GM21723 (cell line): ENCODE data around the gene CELF2.

Source experiments
- ATAC-seq: cut with Tn5 transposase; IDR thresholded peaks from one replicate; pipeline ENCODE4 v1.9.1; 2021; ENCODE audit warnings: mild to moderate bottlenecking, moderate library complexity; ENCODE audit not compliant: unreplicated experiment

CELF2 gene

DNA sequence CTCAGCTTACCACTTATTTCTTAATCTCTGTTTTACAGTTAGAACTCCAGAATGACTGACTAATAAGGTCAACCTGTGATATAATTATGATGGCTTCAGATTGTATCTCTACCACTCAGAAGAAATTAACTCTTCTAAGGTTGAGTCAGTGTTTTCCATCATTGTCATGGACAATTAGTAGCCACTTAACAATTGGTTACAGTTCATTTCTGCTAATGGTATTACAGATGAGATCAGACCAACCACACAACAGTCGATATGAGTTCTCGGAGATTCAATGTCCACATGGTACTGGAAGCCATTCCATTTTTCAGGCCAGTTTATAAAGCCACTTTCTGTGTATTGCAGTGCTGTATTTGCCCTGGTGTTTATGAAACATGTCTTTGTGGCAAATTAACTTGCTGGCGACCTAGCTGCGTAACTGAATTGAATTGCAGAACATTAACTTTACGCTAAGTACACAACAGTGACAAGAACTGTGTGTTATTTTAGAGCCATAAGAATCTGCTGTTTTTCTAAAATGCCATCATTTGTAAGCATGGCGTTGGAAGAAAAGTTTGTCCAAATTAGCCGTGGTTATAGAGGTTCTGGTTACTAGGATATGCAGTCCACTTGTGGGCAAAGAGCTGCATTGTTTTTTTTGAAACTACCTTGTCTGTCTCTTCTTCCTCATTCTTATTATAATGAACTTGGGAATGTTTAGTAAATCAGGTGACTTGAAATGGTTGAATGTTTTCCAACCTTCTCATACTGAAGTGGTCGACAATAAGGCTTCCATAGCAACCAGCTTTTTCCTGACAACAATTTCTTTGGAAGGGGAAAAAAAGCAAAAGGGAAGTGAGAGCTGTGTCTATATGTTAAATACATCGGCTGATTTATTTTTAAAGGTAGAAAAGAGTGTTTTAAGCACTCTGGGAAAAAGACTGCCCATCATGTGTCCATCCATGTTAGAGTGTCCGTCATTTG, 76.4 kb downstream of the CELF2 start:
- ATAC-seq, result no peak

- ATAC-seq, result no peak
These were observed 77.7 kb downstream of the CELF2 start for GRCh38 chr10:11095374-11095801.

DNA sequence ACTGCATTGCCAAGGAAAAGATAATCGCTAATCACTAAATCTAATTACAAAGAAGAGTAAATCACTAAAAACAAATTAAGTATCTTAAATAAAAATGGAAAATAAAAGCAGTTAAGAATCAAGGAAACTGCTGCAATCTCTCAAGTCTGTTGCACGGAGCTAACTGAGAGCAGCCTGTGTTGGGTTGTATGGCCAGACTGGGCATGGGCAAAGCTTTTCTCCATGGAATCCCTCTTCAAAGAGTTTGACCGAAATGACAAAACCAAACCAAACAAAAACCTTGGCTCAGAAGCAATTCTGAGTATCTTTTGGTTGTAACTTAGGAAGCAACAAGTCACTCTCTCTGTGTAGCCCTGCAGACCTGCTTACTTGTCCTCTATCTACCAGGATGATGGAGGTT, 78.8 kb downstream of the CELF2 start:
- ATAC-seq, result no peak

- peak; percentile 78 for ATAC-seq
These were observed 80.0 kb downstream of the CELF2 start for GRCh38 chr10:11097686-11098085.

DNA sequence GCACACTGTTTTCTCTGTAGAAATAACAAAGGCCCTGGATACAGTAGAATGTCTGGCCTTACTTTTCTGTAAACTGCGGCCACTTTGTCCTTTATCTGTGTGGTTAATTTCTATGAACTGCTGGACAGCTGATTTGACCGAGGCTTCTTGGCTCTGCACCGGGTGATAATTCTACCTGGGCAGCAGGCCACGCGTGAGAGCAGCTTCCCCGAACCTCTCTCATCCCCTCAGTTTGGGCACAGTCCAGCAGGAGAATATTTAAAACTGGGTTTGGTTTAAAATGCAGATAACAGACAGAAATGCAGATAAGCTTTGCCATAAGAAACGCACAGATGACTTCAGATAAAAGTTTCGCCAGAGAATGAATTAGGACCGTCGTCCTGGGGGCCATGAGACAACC, 81.0 kb downstream of the CELF2 start:
- no peak for ATAC-seq

- ATAC-seq, result no peak
These were observed 87.4 kb downstream of the CELF2 start for GRCh38 chr10:11104772-11105675.

- no peak for ATAC-seq
These were observed 88.0 kb downstream of the CELF2 start for GRCh38 chr10:11105676-11106004.

GRCh38 chr10:11106621-11107374, 89.1 kb downstream of the CELF2 start:
- ATAC-seq, result peak; percentile 83

DNA sequence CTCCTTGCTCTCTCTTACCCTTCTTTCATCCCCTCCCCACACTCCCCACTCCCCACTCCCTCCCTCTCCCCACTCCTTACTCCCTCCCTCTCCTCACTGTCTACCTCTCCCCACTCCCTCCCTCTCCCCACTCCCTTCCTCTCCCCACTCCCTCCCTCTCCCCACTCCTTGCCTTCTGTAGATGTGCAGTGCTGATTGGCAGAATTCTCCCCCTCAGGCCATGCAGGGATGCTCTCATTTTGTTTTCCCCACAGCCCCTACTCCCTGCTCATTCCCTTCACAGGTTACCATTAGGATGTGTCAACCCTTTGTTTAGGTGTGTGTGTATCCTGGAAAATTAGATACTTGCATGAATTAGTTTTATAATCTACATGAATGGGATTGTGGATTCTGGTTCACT, 90.3 kb downstream of the CELF2 start:
- ATAC-seq, result no peak

DNA sequence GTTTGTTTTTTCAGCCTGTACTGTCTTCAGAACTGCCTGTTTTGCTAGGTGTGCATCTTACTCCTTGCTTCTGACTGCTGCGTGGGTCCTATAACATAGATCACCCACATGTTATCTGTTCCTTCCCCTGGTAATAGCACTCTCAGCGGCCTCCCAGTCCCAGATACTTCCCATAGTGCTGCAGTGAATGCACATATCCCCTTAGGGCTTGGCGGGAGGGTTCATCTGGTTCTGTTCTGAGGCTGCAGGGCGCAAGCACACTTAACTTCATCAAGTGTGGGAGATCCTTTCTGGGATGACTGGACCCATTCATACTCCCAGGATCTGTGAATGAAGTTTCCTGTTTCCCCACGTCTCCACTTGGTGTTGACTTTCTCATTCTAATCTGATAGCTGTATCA, 90.7 kb downstream of the CELF2 start:
- no peak for ATAC-seq

GRCh38 chr10:11109590-11109989, 91.9 kb downstream of the CELF2 start:
- ATAC-seq, result no peak

- no peak for ATAC-seq
These were observed 92.9 kb downstream of the CELF2 start for GRCh38 chr10:11110539-11110938.

GRCh38 chr10:11111490-11111889, 93.8 kb downstream of the CELF2 start:
- ATAC-seq, result no peak

DNA sequence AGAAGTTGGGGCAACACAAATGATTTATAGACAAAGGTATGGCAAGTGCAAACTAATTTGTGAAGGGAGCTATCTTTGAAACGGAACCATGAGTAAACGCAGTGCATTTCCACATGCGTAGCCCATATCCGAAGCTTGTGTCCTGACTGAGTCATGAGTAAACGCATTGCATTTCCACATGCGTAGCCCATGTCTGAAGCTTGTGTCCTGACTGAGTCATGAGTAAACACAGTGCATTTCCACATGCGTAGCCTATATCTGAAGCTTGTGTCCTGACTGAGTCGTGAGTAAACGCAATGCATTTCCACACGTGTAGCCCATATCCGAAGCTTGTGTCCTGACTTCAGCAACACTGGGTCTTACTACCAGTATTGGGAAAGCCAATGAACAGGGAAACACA, 95.0 kb downstream of the CELF2 start:
- no peak for ATAC-seq

- peak; percentile 82 for ATAC-seq
These were observed 95.5 kb downstream of the CELF2 start for GRCh38 chr10:11113156-11113555.

DNA sequence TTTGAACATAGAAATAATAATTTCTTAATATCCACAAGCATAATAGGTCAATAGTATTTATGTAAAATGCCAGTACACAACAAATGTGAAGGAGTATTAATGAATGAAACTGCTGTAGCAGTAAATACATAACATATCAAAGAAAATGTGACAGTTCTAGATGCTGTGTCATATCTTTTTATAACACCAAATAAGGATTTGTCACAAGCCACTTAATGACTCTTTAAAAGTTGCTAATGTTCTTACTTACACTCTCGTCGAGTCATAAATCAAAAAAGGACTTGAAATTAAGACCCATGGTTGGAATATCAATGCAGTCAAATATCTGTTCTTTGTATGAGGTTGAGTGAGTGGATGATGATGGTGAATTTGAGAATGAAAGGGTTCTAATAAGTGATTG, 96.6 kb downstream of the CELF2 start:
- ATAC-seq, result no peak

DNA sequence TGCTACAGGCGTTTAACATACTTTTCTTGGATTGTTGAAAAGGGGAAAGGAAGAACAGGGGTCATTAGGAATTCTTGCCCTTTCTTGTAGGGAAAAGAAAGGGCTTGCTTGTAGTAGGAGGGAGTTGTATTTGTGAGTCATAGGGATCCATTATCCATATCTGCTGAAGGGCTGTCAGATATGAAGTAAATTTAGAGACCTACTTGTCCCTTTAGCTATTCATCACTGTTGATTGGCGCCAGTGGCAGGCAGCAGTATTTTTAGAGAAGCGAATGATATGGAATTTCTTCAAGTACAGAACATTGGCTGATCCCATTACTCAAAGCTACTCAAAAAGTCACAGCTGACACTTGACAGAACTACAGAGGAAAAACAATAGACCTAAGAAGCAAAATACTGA, 97.7 kb downstream of the CELF2 start:
- ATAC-seq, result no peak

- ATAC-seq, result no peak
These were observed 98.7 kb downstream of the CELF2 start for GRCh38 chr10:11116361-11116760.

- no peak for ATAC-seq
These were observed 99.1 kb downstream of the CELF2 start for GRCh38 chr10:11116817-11117216.

GRCh38 chr10:11118686-11119085, 101.0 kb downstream of the CELF2 start:
- ATAC-seq, result no peak

GRCh38 chr10:11119843-11120242, 102.2 kb downstream of the CELF2 start:
- ATAC-seq, result no peak
